GM12878 (cell line): Measurements from ENCODE around the gene P3H1. TPM values are rescaled to one million over a fixed set of nuclear protein-coding genes. Genes with fewer than 3 reads are reported as not detected.

ENCODE experiments used
- ATAC-seq: fragments of 200-7000 bp; cut with Tn5 transposase; 3 replicates; pipeline ENCODE4 v1.9.1; 2020; ENCODE audit warnings: mild to moderate bottlenecking, moderate library complexity
- BruUV-seq: library from RNA; stranded (reverse); fragments of 400-500 nt; replicated peaks from 2 replicates; lab custom pipeline; 2021; lab: Mats Ljungman, UMichigan
- CTCF ChIA-PET: fragments of 300-600 bp; sonication (Branson Sonifier 250); formaldehyde crosslinking; extraction: SDS; loops from one replicate; lab custom pipeline; 2021; ENCODE audit warnings: inconsistent platforms; lab: Yijun Ruan, JAX
- POLR2A ChIA-PET: fragments of 350-600 bp; formaldehyde crosslinking; extraction: SDS; loops from one replicate; lab custom pipeline; 2021; ENCODE audit warnings: inconsistent platforms; lab: Charles Lee
- RAD21 ChIA-PET: fragments of 300-600 bp; sonication (Branson Sonifier 250); formaldehyde crosslinking; loops from one replicate; lab custom pipeline; 2023; ENCODE audit warnings: antibody characterized with exemption; ENCODE audit not compliant: unreplicated experiment; lab: Charles Lee
- SMC1A ChIA-PET: fragments of 300-600 bp; sonication (Branson Sonifier 250); formaldehyde crosslinking; loops from one replicate; lab custom pipeline; 2023; ENCODE audit not compliant: unreplicated experiment, uncharacterized antibody; lab: Charles Lee
- DNase-seq: peaks from one replicate; pipeline ENCODE4 v3.0.0-alpha.2; 2011; ENCODE audit warnings: low read depth, low spot score
- FAIRE-seq: peaks from 3 replicates; lab custom pipeline; 2011; peaks lifted over from hg19 to GRCh38; lab: Jason Lieb, UNC
- H2AFZ ChIP-seq: 2 replicates; pipeline ENCODE4 v1.6.0; 2011; ENCODE audit warnings: low read depth, low read length, control low read depth; ENCODE audit not compliant: control insufficient read depth
- H3K27ac ChIP-seq: 2 replicates; pipeline ENCODE4 v1.5.1; 2011; ENCODE audit warnings: control low read depth; ENCODE audit not compliant: control insufficient read depth, insufficient read depth
- H3K27me3 ChIP-seq, 2 experiments: replicated peaks in 1 of 2; 2 replicates each; pipeline versions ENCODE4 v1.6.0 to v1.6.1; 2011; ENCODE audit warnings: low read length in 1 of 2; ENCODE audit not compliant: control insufficient read depth in 2 of 2, insufficient read depth in 2 of 2
- H3K36me3 ChIP-seq, 2 experiments: 2 replicates each; pipeline ENCODE4 v1.5.1; 2011; ENCODE audit warnings: low read length in 1 of 2; ENCODE audit not compliant: control insufficient read depth in 2 of 2, insufficient read depth in 2 of 2
- H3K4me1 ChIP-seq: 2 replicates; pipeline ENCODE4 v1.6.1; 2011; ENCODE audit warnings: mild to moderate bottlenecking, low read length, moderate library complexity, mixed read lengths; ENCODE audit not compliant: control insufficient read depth, insufficient read depth
- H3K4me2 ChIP-seq: 2 replicates; pipeline ENCODE4 v1.6.0; 2011; ENCODE audit warnings: control low read depth; ENCODE audit not compliant: control insufficient read depth, insufficient read depth
- H3K4me3 ChIP-seq: fragments of 200-600 bp; sonication (generic); 2 replicates; pipeline ENCODE4 v1.5.1; 2016
- H3K79me2 ChIP-seq: 2 replicates; pipeline ENCODE4 v1.6.0; 2011; ENCODE audit warnings: low read length; ENCODE audit not compliant: control insufficient read depth, insufficient read depth
- H3K9ac ChIP-seq: 2 replicates; pipeline ENCODE4 v1.8.0; 2011; ENCODE audit warnings: low read length, control low read depth, mixed read lengths; ENCODE audit not compliant: control insufficient read depth, insufficient read depth
- H3K9me3 ChIP-seq: replicated peaks from 3 replicates; pipeline ENCODE4 v1.5.1; 2011; ENCODE audit warnings: mild to moderate bottlenecking, low read length; ENCODE audit not compliant: control insufficient read depth, insufficient read depth
- H4K20me1 ChIP-seq: 2 replicates; pipeline ENCODE4 v1.6.0; 2011; ENCODE audit not compliant: control insufficient read depth, insufficient read depth
- CHD4 ChIP-seq: fragments of 200-600 bp; sonication (generic); IDR thresholded peaks from 2 replicates; pipeline ENCODE4 v1.6.1; 2016; ENCODE audit warnings: mild to moderate bottlenecking
- IRF3 ChIP-seq: fragments of 450-650 bp; IDR thresholded peaks from 2 replicates; pipeline ENCODE4 v1.6.1; 2014; ENCODE audit warnings: mild to moderate bottlenecking
- RELB ChIP-seq: fragments of 450-650 bp; IDR thresholded peaks from 2 replicates; pipeline ENCODE4 v1.6.1; 2017; ENCODE audit warnings: low read depth, mild to moderate bottlenecking, moderate library complexity
- REST ChIP-seq: IDR thresholded peaks from 2 replicates; pipeline ENCODE4 v1.6.1; 2012; ENCODE audit warnings: mild to moderate bottlenecking, low read depth, low read length
- RFX5 ChIP-seq: IDR thresholded peaks from 2 replicates; pipeline ENCODE4 v1.6.1; 2011; ENCODE audit warnings: low read depth, low read length, improper control_type of control experiment
- SRF ChIP-seq, 2 experiments: IDR thresholded peaks; 2 replicates each; pipeline ENCODE4 v1.6.1; 2011; ENCODE audit warnings: low read depth in 2 of 2, low read length in 2 of 2, mild to moderate bottlenecking in 1 of 2, moderate library complexity in 1 of 2
- WGBS: methylation state at CpG from one replicate; pipeline ENCODE4 v1.1.6; 2016; ENCODE audit warnings: low lambda C conversion rate; ENCODE audit not compliant: insufficient replicate concordance, insufficient coverage; ENCODE audit errors: missing lambda C conversion rate; 5-methylcytosine and 5-hydroxymethylcytosine counted together
- in situ Hi-C: fragments of 300-500 bp; cut with MboI; formaldehyde crosslinking; loops from 9 replicates; pipeline ENCODE4 v1.14.3; 2018; ENCODE audit warnings: mixed read lengths
- intact Hi-C: fragments of 100-400 bp; cut with micrococcal nuclease; formaldehyde crosslinking; loops from one replicate; pipeline ENCODE4 v1.14.2; 2022; ENCODE audit not compliant: unreplicated experiment
- polyA plus RNA-seq, 11 experiments: library from polyadenylated mRNA; depleted of rRNA in 4 of 11; unstranded in 6 of 11; stranded (reverse) in 5 of 11; fragments of >200 nt; fragmentation: Nextera tagmentation in 4 of 11; fragmentation: Illumina TruSeq in 1 of 11; extraction: Ambion mirVana in 4 of 11; extraction: Trizol in 1 of 11; gene quantifications; 1 replicate in 1 of 11; 2 replicates in 10 of 11; pipeline versions ENCODE4 v1.2.1 to v1.2.3, GENCODE V29; 2011 to 2016; ENCODE audit warnings: inconsistent platforms in 2 of 11, missing spikeins in 2 of 11, low read depth in 1 of 11
- total RNA-seq, 4 experiments: library from RNA; depleted of rRNA in 3 of 4; stranded (reverse); fragments of >200 nt in 3 of 4; fragmentation: Illumina TruSeq in 1 of 4; extraction: Trizol in 1 of 4; gene quantifications; 2 replicates each; pipeline versions ENCODE4 v1.2.1 to v1.2.3, GENCODE V29; 2013 to 2021

The P3H1 gene
- total and polyA plus RNA-seq, 10 of the 15 experiments (the other 5 are each of a cell fraction or from before 2014, with no cell fraction given) = 0.72 to 42.4 (median 26.0) TPM

- Histone ChIP-seq H3K4me3 (no peak overlapping the region), H4K20me1 (no peaks in the 10 kb centered on the region), H3K36me3 (no peaks in the 10 kb centered on the region), H3K27me3 (no peaks in the 10 kb centered on the region)
- SMC1A ChIA-PET = no interaction called here
- intact Hi-C loops = no loop called here
- no peak for ATAC-seq
- no TSS peak for BruUV-seq
- no peak for TF ChIP-seq RFX5
- no peak for TF ChIP-seq RELB
- no peak for TF ChIP-seq CHD4
- no peak for TF ChIP-seq REST
- no peak for TF ChIP-seq SRF (IDR thresholded peaks at IDR 0.05; ENCODE audit: low read depth in 2 of 2, low read length in 2 of 2)
- no peak for TF ChIP-seq IRF3
- TF ChIP-seq, all 136 proteins: peak for 0
- ChIA-PET RAD21 (no interaction called here), POLR2A (no interaction called here), CTCF (no interaction called here)
- in situ Hi-C loops = loop anchor here (10.0 kb wide), 1 partner anchor 144 kb away; no protein-coding TSS in a partner anchor
- H3K4me2 ChIP-seq = no peak overlapping the region
- FAIRE-seq = no peak
- H3K4me1 ChIP-seq = peaks cover 11% of the 10 kb centered on the region
- H3K9ac ChIP-seq = no peak overlapping the region
- no peak overlapping the region for H2AFZ ChIP-seq
- 45% methylated on average over 8 of the region's 8 CpGs for WGBS
- no peak for DNase-seq
- H3K27ac ChIP-seq = no peak overlapping the region
- no peaks in the 10 kb centered on the region for H3K79me2 ChIP-seq
- no peaks in the 10 kb centered on the region for H3K9me3 ChIP-seq
Measured at GRCh38 chr1:42738678-42739226, 28.1 kb downstream of the P3H1 start.
